IMR-90 (cell line): ENCODE data around the gene GDI2. TPM values are rescaled to one million over a fixed set of nuclear protein-coding genes. Genes with fewer than 3 reads are reported as not detected.

Experiments
- ATAC-seq: fragments of 200-7000 bp; cut with Tn5 transposase; 2 replicates; pipeline ENCODE4 v1.9.1; 2020; ENCODE audit warnings: low read depth, mild to moderate bottlenecking, moderate library complexity
- BruUV-seq: library from RNA; stranded (reverse); fragments of 400-500 nt; replicated peaks from 2 replicates; lab custom pipeline; 2021; lab: Mats Ljungman, UMichigan
- CTCF ChIA-PET: fragments of 300-600 bp; formaldehyde crosslinking; extraction: SDS; loops from one replicate; lab custom pipeline; 2021; ENCODE audit warnings: antibody characterized with exemption; lab: Yijun Ruan, JAX
- POLR2A ChIA-PET: fragments of 300-600 bp; sonication (Branson Sonifier 250); formaldehyde crosslinking; loops from one replicate; lab custom pipeline; 2022; ENCODE audit warnings: antibody characterized with exemption; ENCODE audit not compliant: unreplicated experiment; lab: Charles Lee
- DNase-seq: peaks from one replicate; pipeline ENCODE4 v3.0.0; 2013
- H2AFZ ChIP-seq: replicated peaks from 2 replicates; pipeline ENCODE3; 2013; ENCODE audit warnings: low read length, mild to moderate bottlenecking; ENCODE audit not compliant: poor library complexity
- H2AK5ac ChIP-seq: 2 replicates; pipeline ENCODE4 v1.6.1; 2013; ENCODE audit warnings: low read depth, low read length, inconsistent platforms
- H2AK9ac ChIP-seq: replicated peaks from 2 replicates; pipeline ENCODE3; 2013; ENCODE audit warnings: mild to moderate bottlenecking, low read depth, low read length, moderate library complexity; ENCODE audit not compliant: poor library complexity
- H2BK120ac ChIP-seq: 2 replicates; pipeline ENCODE4 v1.6.1; 2013; ENCODE audit warnings: low read depth, low read length, inconsistent platforms
- H2BK15ac ChIP-seq: 3 replicates; pipeline ENCODE4 v1.6.1; 2013; ENCODE audit warnings: low read depth, low read length, inconsistent platforms
- H2BK20ac ChIP-seq: 2 replicates; pipeline ENCODE4 v1.6.1; 2013; ENCODE audit warnings: low read depth, mild to moderate bottlenecking, inconsistent platforms, low read length, moderate library complexity
- H2BK5ac ChIP-seq: 2 replicates; pipeline ENCODE4 v1.6.1; 2013; ENCODE audit warnings: mild to moderate bottlenecking, low read depth, low read length, inconsistent platforms; ENCODE audit not compliant: poor library complexity, severe bottlenecking
- H3K14ac ChIP-seq: replicated peaks from 2 replicates; pipeline ENCODE4 v1.6.1; 2013; ENCODE audit warnings: low read depth, low read length, inconsistent platforms
- H3K18ac ChIP-seq: 2 replicates; pipeline ENCODE4 v1.6.1; 2013; ENCODE audit warnings: low read depth, low read length, control low read depth
- H3K23ac ChIP-seq: 2 replicates; pipeline ENCODE4 v1.6.1; 2013; ENCODE audit warnings: low read depth, low read length, inconsistent platforms
- H3K27ac ChIP-seq: 2 replicates; pipeline ENCODE4 v1.5.1; 2013; ENCODE audit warnings: mild to moderate bottlenecking, control low read depth, low read length; ENCODE audit not compliant: insufficient read depth
- H3K27me3 ChIP-seq: 2 replicates; pipeline ENCODE4 v1.6.1; 2013; ENCODE audit warnings: low read length; ENCODE audit not compliant: control insufficient read depth, insufficient read depth
- H3K36me3 ChIP-seq: 2 replicates; pipeline ENCODE4 v1.6.1; 2013; ENCODE audit warnings: low read length, mixed read lengths; ENCODE audit not compliant: control insufficient read depth, insufficient read depth
- H3K4ac ChIP-seq: 2 replicates; pipeline ENCODE4 v1.6.1; 2013; ENCODE audit warnings: low read depth, low read length, inconsistent platforms
- H3K4me1 ChIP-seq: 2 replicates; pipeline ENCODE4 v1.6.1; 2013; ENCODE audit warnings: low read length, mixed read lengths; ENCODE audit not compliant: control insufficient read depth, insufficient read depth
- H3K4me2 ChIP-seq: 2 replicates; pipeline ENCODE4 v1.6.1; 2013; ENCODE audit warnings: low read depth, mild to moderate bottlenecking, control low read depth, low read length, moderate library complexity
- H3K4me3 ChIP-seq: 2 replicates; pipeline ENCODE4 v1.5.1; 2013; ENCODE audit warnings: low read depth, mild to moderate bottlenecking, control low read depth, low read length, moderate library complexity; ENCODE audit not compliant: insufficient read depth
- H3K56ac ChIP-seq: 2 replicates; pipeline ENCODE4 v1.6.1; 2013; ENCODE audit warnings: low read length, inconsistent platforms; ENCODE audit not compliant: insufficient read depth; ENCODE audit errors: extremely low read depth
- H3K79me1 ChIP-seq, 2 experiments: 2 replicates each; pipeline ENCODE4 v1.6.1; 2013; ENCODE audit warnings: low read length in 2 of 2, inconsistent platforms in 1 of 2, low read depth in 1 of 2
- H3K9ac ChIP-seq: 2 replicates; pipeline ENCODE4 v1.6.1; 2013; ENCODE audit warnings: low read depth, low read length, control low read depth
- H3K9me1 ChIP-seq: 2 replicates; pipeline ENCODE4 v1.6.1; 2013; ENCODE audit warnings: low read length, inconsistent platforms; ENCODE audit not compliant: insufficient read depth
- H3K9me3 ChIP-seq: 2 replicates; pipeline ENCODE4 v1.6.1; 2013; ENCODE audit warnings: low read length; ENCODE audit not compliant: control insufficient read depth, insufficient read depth
- H4K20me1 ChIP-seq: 2 replicates; pipeline ENCODE4 v1.6.1; 2013; ENCODE audit warnings: low read length, inconsistent platforms; ENCODE audit not compliant: insufficient read depth
- H4K5ac ChIP-seq: 2 replicates; pipeline ENCODE4 v1.6.1; 2013; ENCODE audit warnings: mild to moderate bottlenecking, low read depth, low read length, control low read depth
- H4K8ac ChIP-seq, 2 experiments: 2 replicates each; pipeline ENCODE4 v1.6.1; 2013; ENCODE audit warnings: low read depth in 2 of 2, low read length in 2 of 2, control low read depth in 1 of 2, inconsistent platforms in 1 of 2
- H4K91ac ChIP-seq: 2 replicates; pipeline ENCODE4 v1.6.1; 2013; ENCODE audit warnings: low read depth, low read length, inconsistent platforms; ENCODE audit not compliant: insufficient read depth
- BHLHE40 ChIP-seq: fragments of 150-350 bp; IDR thresholded peaks from 2 replicates; pipeline ENCODE4 v1.6.1; 2016; ENCODE audit warnings: mild to moderate bottlenecking, low read depth, low read length
- CEBPB ChIP-seq: IDR thresholded peaks from 2 replicates; pipeline ENCODE4 v1.6.1; 2012; ENCODE audit warnings: low read depth, low read length, improper control_type of control experiment
- CHD1 ChIP-seq: IDR thresholded peaks from 2 replicates; pipeline ENCODE4 v1.6.1; 2012; ENCODE audit warnings: low read depth, low read length, improper control_type of control experiment
- FOS ChIP-seq: fragments of 150-350 bp; IDR thresholded peaks from 2 replicates; pipeline ENCODE4 v1.6.1; 2016; ENCODE audit warnings: low read depth, low read length
- RAD21 ChIP-seq: IDR thresholded peaks from 2 replicates; pipeline ENCODE4 v1.6.1; 2012; ENCODE audit warnings: low read length, improper control_type of control experiment
- SMC3 ChIP-seq: fragments of 150-350 bp; IDR thresholded peaks from 2 replicates; pipeline ENCODE4 v1.6.1; 2016; ENCODE audit warnings: low read depth, mild to moderate bottlenecking, antibody characterized with exemption, low read length, moderate library complexity
- USF2 ChIP-seq: fragments of 150-350 bp; IDR thresholded peaks from 2 replicates; pipeline ENCODE4 v1.6.1; 2017; ENCODE audit warnings: mild to moderate bottlenecking, antibody characterized with exemption, low read length, low read depth
- dilution Hi-C: fragments of 300-500 bp; cut with HindIII; formaldehyde crosslinking; loops from one replicate; pipeline ENCODE4 v1.14.3; 2018; ENCODE audit warnings: low sequenced_read_pairs; ENCODE audit not compliant: unreplicated experiment
- in situ Hi-C: fragments of 300-500 bp; cut with MboI; formaldehyde crosslinking; loops from 3 replicates; pipeline ENCODE4 v1.14.3; 2019; ENCODE audit warnings: low sequenced_read_pairs, inconsistent platforms, mixed read lengths
- intact Hi-C: fragments of 100-400 bp; cut with micrococcal nuclease; formaldehyde crosslinking; loops from 2 replicates; pipeline ENCODE4 v1.10.0; 2022
- polyA plus RNA-seq, 3 experiments: library from polyadenylated mRNA; depleted of rRNA; stranded (reverse); fragments of >200 nt; gene quantifications; 2 replicates each; pipeline ENCODE4 v1.2.3, GENCODE V29; 2012; ENCODE audit warnings: low replicate concordance in 1 of 3
- total RNA-seq: library from RNA; depleted of rRNA; stranded (reverse); fragments of >200 nt; gene quantifications from 2 replicates; pipeline ENCODE4 v1.2.3, GENCODE V29; 2012

The GDI2 gene
- total and polyA plus RNA-seq, 2 of the 4 experiments (the other 2 are of a cell fraction) = 171 to 396 TPM

- ATAC-seq (no peak), DNase-seq (no peak)
- in situ Hi-C loops = no loop called here
- no peak overlapping the region for H4K8ac ChIP-seq
- peaks cover 14% of the 10 kb centered on the region for H4K20me1 ChIP-seq
- no peaks in the 10 kb centered on the region for H3K36me3 ChIP-seq
- CTCF ChIA-PET = no interaction called here
- peaks cover 13 to 20% of the 10 kb centered on the region in 2 experiments for H3K79me1 ChIP-seq
- H2BK5ac ChIP-seq = no peak overlapping the region
- H3K4me1 ChIP-seq = peaks cover 3% of the 10 kb centered on the region
- H3K56ac ChIP-seq = no peak overlapping the region
- H3K14ac ChIP-seq = no peak overlapping the region
- no peak overlapping the region for H4K91ac ChIP-seq
- H2AK9ac ChIP-seq = no peak overlapping the region
- no peak overlapping the region for H2BK15ac ChIP-seq
- H3K27me3 ChIP-seq = no peaks in the 10 kb centered on the region
- no peak overlapping the region for H3K23ac ChIP-seq
- H3K4ac ChIP-seq = no peak overlapping the region
- dilution Hi-C loops = no loop called here
- no peak overlapping the region for H2BK20ac ChIP-seq
- H3K18ac ChIP-seq = no peak overlapping the region
- H3K4me2 ChIP-seq = no peak overlapping the region
- no peak overlapping the region for H3K27ac ChIP-seq
- POLR2A ChIA-PET = interaction anchor here (0.6 kb wide), 1 partner anchor 57 kb away, joined by 4 read pairs; no protein-coding TSS in a partner anchor
- no peak overlapping the region for H2BK120ac ChIP-seq
- BruUV-seq = no TSS peak
- no peak for TF ChIP-seq BHLHE40
- TF ChIP-seq CHD1 = no peak
- no peak for TF ChIP-seq USF2
- no peak for TF ChIP-seq CEBPB
- no peak for TF ChIP-seq RAD21
- TF ChIP-seq SMC3 = no peak
- no peak for TF ChIP-seq FOS
- H2AK5ac ChIP-seq = no peak overlapping the region
- no peak overlapping the region for H3K9ac ChIP-seq
- H2AFZ ChIP-seq = no peak overlapping the region
- no peaks in the 10 kb centered on the region for H3K9me3 ChIP-seq
- intact Hi-C loops = no loop called here
- no peak overlapping the region for H4K5ac ChIP-seq
- H3K9me1 ChIP-seq = peaks cover 7% of the 10 kb centered on the region; the same call in 1 of the 2 replicates
- H3K4me3 ChIP-seq = no peak overlapping the region
Observed at GRCh38 chr10:5816170-5816569, 2.9 kb upstream of the GDI2 start.
